Stimulated activated CD8-positive, alpha-beta memory T cell treated with anti-CD3 and anti-CD28 coated beads, Interleukin-4, amount 100 ng/mL, for 24 hours (primary cell): Measurements from ENCODE around the gene CHI3L2.

Source experiments
- DNase-seq: peaks from one replicate; pipeline ENCODE4 v3.0.0-alpha.2; 2020; ENCODE audit warnings: low read depth

CHI3L2 gene

GRCh38 chr1:111227434-111227833 lies at the start of gene CHI3L2:
Gene CHI3L2 (plus strand): TSS chr1:111227713. CDS start chr1:111227730, 17 bp downstream.
- no peak for DNase-seq

GRCh38 chr1:111179968-111180533 lies 47.5 kb upstream of the CHI3L2 start:
- DNase-seq, result no peak

- DNase-seq, result no peak
Observed at GRCh38 chr1:111182052-111182451, 45.5 kb upstream of the CHI3L2 start.

- no peak for DNase-seq
Observed at GRCh38 chr1:111183308-111184069, 44.0 kb upstream of the CHI3L2 start.

- no peak for DNase-seq
Observed at GRCh38 chr1:111184663-111185062, 42.9 kb upstream of the CHI3L2 start.

- DNase-seq, result no peak
Observed at GRCh38 chr1:111190931-111191451, 36.5 kb upstream of the CHI3L2 start.

GRCh38 chr1:111191496-111191895 lies 36.0 kb upstream of the CHI3L2 start:
- no peak for DNase-seq

GRCh38 chr1:111192074-111192473 lies 35.4 kb upstream of the CHI3L2 start:
- no peak for DNase-seq

- DNase-seq, result no peak
Observed at GRCh38 chr1:111192658-111193519, 34.6 kb upstream of the CHI3L2 start.

GRCh38 chr1:111193712-111194480 lies 33.6 kb upstream of the CHI3L2 start:
- no peak for DNase-seq

GRCh38 chr1:111195002-111195684 lies 32.4 kb upstream of the CHI3L2 start:
- DNase-seq, result no peak

GRCh38 chr1:111196213-111196612 lies 31.3 kb upstream of the CHI3L2 start:
- no peak for DNase-seq

GRCh38 chr1:111197598-111198284 lies 29.8 kb upstream of the CHI3L2 start:
- DNase-seq, result no peak

- no peak for DNase-seq
Observed at GRCh38 chr1:111198836-111199235, 28.7 kb upstream of the CHI3L2 start.

- no peak for DNase-seq
Observed at GRCh38 chr1:111199329-111199728, 28.2 kb upstream of the CHI3L2 start.

- DNase-seq, result no peak
Observed at GRCh38 chr1:111199881-111200801, 27.4 kb upstream of the CHI3L2 start, which contains the start of gene DENND2D. Gene DENND2D (minus strand): TSS chr1:111200646. CDS start chr1:111200459, 187 bp downstream.

- DNase-seq, result no peak
Observed at GRCh38 chr1:111200802-111201161, 26.7 kb upstream of the CHI3L2 start.

- no peak for DNase-seq
Observed at GRCh38 chr1:111201275-111202090, 26.0 kb upstream of the CHI3L2 start.

- no peak for DNase-seq
Observed at GRCh38 chr1:111202366-111202706, 25.2 kb upstream of the CHI3L2 start.
